Left ventricle myocardium inferior (tissue), 1 donor: ENCODE results near the gene LIPK. TPM values are rescaled to one million over a fixed set of nuclear protein-coding genes. Genes with fewer than 3 reads are reported as not detected.

Source experiments
- DNase-seq: peaks from one replicate; pipeline ENCODE4 v3.0.0-alpha.2; 2020
- H3K27ac ChIP-seq: fragments of 200-600 bp; replicated peaks from 2 replicates; pipeline ENCODE4 v1.8.0; 2021
- H3K27me3 ChIP-seq: fragments of 200-600 bp; 2 replicates; pipeline ENCODE4 v1.8.0; 2021; ENCODE audit warnings: low read depth
- H3K36me3 ChIP-seq: fragments of 200-600 bp; 2 replicates; pipeline ENCODE4 v1.8.0; 2021
- H3K4me1 ChIP-seq: fragments of 200-600 bp; 2 replicates; pipeline ENCODE4 v1.8.0; 2021
- H3K4me3 ChIP-seq: fragments of 200-600 bp; 2 replicates; pipeline ENCODE4 v1.8.0; 2021; ENCODE audit warnings: mild to moderate bottlenecking, moderate library complexity
- H3K9me3 ChIP-seq: fragments of 200-600 bp; replicated peaks from 2 replicates; pipeline ENCODE4 v1.8.0; 2021
- CTCF ChIP-seq: fragments of 200-600 bp; IDR thresholded peaks from 2 replicates; pipeline ENCODE4 v1.8.0; 2021; ENCODE audit warnings: antibody characterized with exemption, mild to moderate bottlenecking, borderline replicate concordance
- intact Hi-C: fragments of 100-400 bp; cut with micrococcal nuclease; formaldehyde crosslinking; loops from one replicate; pipeline ENCODE4 v1.11.0; 2022
- total RNA-seq: library from RNA; stranded (reverse); fragmentation: NEBNext Ultra II Directional; extraction: Animal tissue kit (Norgen Biotek cat#: 25700); gene quantifications from one replicate; pipeline ENCODE4 v1.2.1, GENCODE V29; 2021
- donor health status: DM: no; HTN: yes; CAD: no; lungs with severe emphysema.

The LIPK gene
- total RNA-seq, 1 donor from 2014 or later: not detected

- H3K4me3 ChIP-seq: no peak overlapping the region
- TF ChIP-seq CTCF: no peak
- no peak overlapping the region for H3K27ac ChIP-seq
- H3K36me3 ChIP-seq: no peaks in the 10 kb centered on the region
- H3K27me3 ChIP-seq: peaks cover 34% of the 10 kb centered on the region
- no peaks in the 10 kb centered on the region for H3K4me1 ChIP-seq
- no peaks in the 10 kb centered on the region for H3K9me3 ChIP-seq
- intact Hi-C loops: no loop called here
- no peak for DNase-seq
Observed at GRCh38 chr10:88721392-88721791, 15.3 kb downstream of the LIPK start.

- Histone ChIP-seq H3K4me3 (no peak overlapping the region), H3K27me3 (peaks cover 43% of the 10 kb centered on the region), H3K9me3 (no peaks in the 10 kb centered on the region), H3K4me1 (no peaks in the 10 kb centered on the region), H3K27ac (no peak overlapping the region), H3K36me3 (no peaks in the 10 kb centered on the region)
- intact Hi-C loops: no loop called here
- no peak for TF ChIP-seq CTCF
- DNase-seq: no peak
Observed at GRCh38 chr10:88725798-88726197, 19.7 kb downstream of the LIPK start.

GRCh38 chr10:88728107-88728763 is 22.2 kb downstream of the LIPK start:
- no peak overlapping the region for H3K27ac ChIP-seq
- H3K4me1 ChIP-seq: no peaks in the 10 kb centered on the region
- no peak overlapping the region for H3K4me3 ChIP-seq
- intact Hi-C loops: no loop called here
- no peak for TF ChIP-seq CTCF
- DNase-seq: no peak
- H3K9me3 ChIP-seq: no peaks in the 10 kb centered on the region
- peaks cover 37% of the 10 kb centered on the region for H3K27me3 ChIP-seq
- no peaks in the 10 kb centered on the region for H3K36me3 ChIP-seq

- Histone ChIP-seq H3K4me3 (no peak overlapping the region), H3K4me1 (no peaks in the 10 kb centered on the region), H3K27ac (no peak overlapping the region), H3K36me3 (no peaks in the 10 kb centered on the region), H3K9me3 (no peaks in the 10 kb centered on the region), H3K27me3 (peaks cover 30% of the 10 kb centered on the region)
- intact Hi-C loops: no loop called here
- no peak for DNase-seq
- no peak for TF ChIP-seq CTCF
Observed at GRCh38 chr10:88730864-88731263, 24.8 kb downstream of the LIPK start.

GRCh38 chr10:88731296-88731695 is 25.2 kb downstream of the LIPK start:
- no peaks in the 10 kb centered on the region for H3K9me3 ChIP-seq
- H3K4me3 ChIP-seq: no peak overlapping the region
- H3K4me1 ChIP-seq: no peaks in the 10 kb centered on the region
- H3K36me3 ChIP-seq: no peaks in the 10 kb centered on the region
- peaks cover 25% of the 10 kb centered on the region for H3K27me3 ChIP-seq
- intact Hi-C loops: no loop called here
- no peak for TF ChIP-seq CTCF
- no peak for DNase-seq
- H3K27ac ChIP-seq: no peak overlapping the region
